GM19023 (cell line): ENCODE measurements around the gene COX5B.
"Not testable (repeated sequence)": the region's sequence is repeated elsewhere in the genome, so short reads cannot be mapped to it uniquely, and the experiment has no call there.

Experiments
- ATAC-seq: cut with Tn5 transposase; IDR thresholded peaks from one replicate; pipeline ENCODE4 v1.9.1; 2021; ENCODE audit warnings: mild to moderate bottlenecking, moderate library complexity; ENCODE audit not compliant: unreplicated experiment

COX5B gene

DNA sequence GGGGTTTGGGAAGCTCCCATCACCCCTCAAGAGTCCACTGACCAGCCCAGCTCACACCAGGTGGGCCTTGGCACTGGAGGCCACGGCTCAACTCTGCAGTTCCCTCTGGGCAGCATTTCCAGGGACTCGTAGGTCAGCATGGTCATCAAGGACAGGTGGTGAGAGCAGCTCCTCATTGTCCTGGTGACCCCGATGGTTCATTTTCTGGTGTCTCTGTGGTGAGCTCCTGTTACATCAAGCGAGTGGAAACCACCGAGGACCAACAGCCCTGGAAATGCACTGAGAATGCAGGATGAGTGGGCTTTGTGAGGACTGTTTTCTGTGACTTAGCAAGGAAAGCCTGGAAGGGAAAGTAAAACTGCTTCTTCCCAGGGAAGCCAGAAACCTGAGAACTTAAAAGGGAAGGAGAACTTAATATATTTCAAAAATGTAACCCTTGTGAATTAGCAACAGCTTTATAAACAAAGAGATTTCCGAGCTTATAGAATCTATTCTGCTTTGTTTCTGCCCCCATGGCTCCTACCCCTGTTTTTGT lies 26.8 kb downstream of the COX5B start:
- ATAC-seq = not testable (repeated sequence)

GRCh38 chr2:97673182-97673914 lies 27.5 kb downstream of the COX5B start:
- peak; percentile 7 for ATAC-seq

DNA sequence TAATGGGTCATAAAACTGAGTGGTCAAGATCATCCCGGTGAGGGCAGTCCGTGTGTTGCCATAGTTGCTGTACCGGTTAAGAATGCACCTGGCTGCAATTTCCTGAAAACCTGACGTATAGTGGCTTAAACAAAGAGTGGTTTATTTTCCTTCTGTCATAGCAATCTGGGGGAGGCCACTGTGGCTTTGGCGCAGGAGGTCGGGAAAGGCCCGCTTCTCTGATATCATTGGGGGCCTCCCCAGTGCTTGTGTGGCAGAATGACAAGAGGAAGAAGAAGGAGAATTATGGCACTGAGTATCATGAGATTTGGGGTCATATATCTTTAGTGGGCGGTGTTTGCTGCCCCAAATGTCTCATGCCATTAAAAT lies 28.0 kb downstream of the COX5B start:
- peak; percentile 71 for ATAC-seq

DNA sequence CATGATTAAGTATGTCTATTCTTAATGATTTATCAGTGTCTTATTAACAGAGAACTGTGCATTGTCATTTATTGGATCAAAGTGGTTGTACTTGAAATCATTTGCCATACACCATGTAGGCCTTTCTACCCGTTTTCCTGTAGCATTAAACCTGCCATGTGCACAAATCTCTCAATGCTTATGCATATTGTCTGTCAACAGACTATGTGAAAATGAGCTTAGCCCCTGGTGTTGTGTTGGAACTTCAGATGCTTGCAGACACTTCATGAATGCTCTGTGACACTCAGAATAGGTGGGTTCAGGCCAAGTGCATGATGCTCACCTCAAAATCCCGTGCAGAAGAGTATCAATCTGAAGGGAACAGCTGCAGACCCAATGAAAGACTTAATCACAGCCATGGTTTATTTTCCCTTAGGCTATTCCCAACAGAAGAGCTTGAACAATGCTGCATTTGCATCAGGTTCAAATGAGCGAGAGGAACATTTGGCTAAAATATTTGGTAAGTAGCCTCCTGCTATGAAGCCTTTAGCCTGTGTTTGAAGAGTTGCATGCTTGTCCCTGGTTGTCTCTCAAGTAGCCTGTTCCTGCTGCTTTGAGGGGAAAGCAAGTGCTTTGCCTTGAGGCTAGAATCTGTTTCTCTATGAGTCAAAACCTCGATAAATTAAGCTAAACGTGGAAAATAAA lies 29.7 kb downstream of the COX5B start:
- no peak for ATAC-seq

- ATAC-seq = no peak
Observed at GRCh38 chr2:97676620-97677019, 30.8 kb downstream of the COX5B start.

- no peak for ATAC-seq
Observed at GRCh38 chr2:97677480-97677879, 31.6 kb downstream of the COX5B start.

DNA sequence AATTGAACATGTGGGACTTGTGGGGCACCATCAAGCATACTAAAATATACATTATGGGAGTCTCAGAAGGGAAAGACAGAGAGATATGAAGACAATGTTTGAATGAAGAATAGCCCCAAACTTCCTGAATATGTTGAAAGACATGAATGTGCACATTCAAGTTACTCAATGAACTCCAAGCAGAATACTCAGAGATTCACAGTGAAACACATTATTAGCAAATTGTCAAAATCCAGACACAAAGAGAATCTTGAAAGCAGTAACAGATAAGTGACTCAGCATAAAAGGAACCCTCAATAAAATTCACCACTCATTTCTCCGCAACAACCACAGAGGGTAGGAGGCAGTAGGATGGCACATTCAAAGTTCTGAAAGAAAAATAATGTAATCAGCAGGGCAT lies 32.4 kb downstream of the COX5B start:
- ATAC-seq = no peak

- not testable (repeated sequence) for ATAC-seq
Observed at GRCh38 chr2:97687235-97687634, 41.4 kb downstream of the COX5B start.

GRCh38 chr2:97688062-97688827 lies 42.4 kb downstream of the COX5B start:
- no peak for ATAC-seq

GRCh38 chr2:97691166-97691565 lies 45.3 kb downstream of the COX5B start:
- ATAC-seq = no peak

GRCh38 chr2:97693476-97693875 lies 47.6 kb downstream of the COX5B start:
- ATAC-seq = no peak

GRCh38 chr2:97695744-97696143 lies 49.9 kb downstream of the COX5B start:
- ATAC-seq = no peak

DNA sequence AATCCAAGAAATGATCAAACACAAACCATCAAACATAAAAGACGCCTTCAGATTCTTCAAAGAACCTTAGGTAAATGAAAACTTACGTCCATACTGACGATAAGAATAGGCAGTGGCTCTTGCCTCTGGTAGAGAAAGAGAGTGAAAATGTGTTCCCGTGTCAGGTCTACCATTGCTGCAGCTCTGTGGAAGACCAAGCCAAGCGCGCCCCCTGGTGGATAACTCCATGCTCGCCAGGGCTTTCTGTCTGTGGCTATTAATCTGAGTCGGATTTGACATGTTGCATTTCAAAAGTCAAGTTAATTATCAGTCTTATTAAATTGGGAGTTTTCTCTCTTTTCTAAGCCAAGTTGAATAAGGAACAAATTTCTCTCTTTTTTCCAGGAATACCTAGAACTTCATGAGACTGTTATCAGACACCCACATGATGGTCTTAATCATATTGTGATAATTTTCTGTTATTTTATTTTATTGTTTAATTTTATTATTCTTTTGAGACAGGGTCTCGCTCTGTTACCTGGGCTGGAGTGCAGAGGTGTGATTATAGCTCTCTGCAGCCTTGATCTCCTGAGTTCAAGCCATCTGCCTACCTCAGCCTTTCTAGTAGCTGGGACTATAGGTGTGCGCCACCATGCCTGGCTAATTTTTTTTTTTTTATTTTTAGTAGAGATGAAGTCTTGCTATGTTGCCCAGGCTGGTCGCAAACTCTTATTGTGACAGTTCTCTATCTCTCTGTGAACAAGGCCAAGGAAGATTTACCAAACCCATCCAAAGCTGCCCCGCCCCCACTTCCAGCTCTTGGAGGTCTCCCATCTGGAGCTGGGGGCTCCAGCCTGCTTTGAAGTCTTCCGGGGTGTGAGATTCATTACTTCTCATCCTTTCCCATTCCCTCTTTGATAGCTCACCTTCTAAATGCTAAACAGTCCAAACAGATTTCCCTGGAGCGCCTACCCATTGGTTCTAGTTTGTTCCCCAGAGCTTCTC lies 51.7 kb downstream of the COX5B start:
- ATAC-seq = no peak
